Liver (tissue), 9 donors: ENCODE measurements around the gene CTXN3. TPM values are rescaled to one million over a fixed set of nuclear protein-coding genes. Genes with fewer than 3 reads are reported as not detected.

Experiments used
- DNase-seq: peaks from one replicate; pipeline ENCODE4 v3.0.0-alpha.2; 2017; ENCODE audit warnings: low spot score
- H3K27ac ChIP-seq, 2 donors: one replicate each; pipeline ENCODE4 v1.7.0; 2013; ENCODE audit warnings: inconsistent platforms in 2 of 2, low read length in 2 of 2, control low read depth in 1 of 2, low read depth in 1 of 2, mild to moderate bottlenecking in 1 of 2
- H3K27me3 ChIP-seq, 4 donors: one replicate each; pipeline versions ENCODE4 v1.6.1 to v1.7.0; 2013; ENCODE audit warnings: low read length in 3 of 4, inconsistent platforms in 1 of 4, mild to moderate bottlenecking in 1 of 4, moderate library complexity in 1 of 4; ENCODE audit not compliant: control insufficient read depth in 4 of 4, insufficient read depth in 4 of 4
- H3K36me3 ChIP-seq, 4 donors: one replicate each; pipeline versions ENCODE4 v1.6.1 to v1.7.0; 2013; ENCODE audit warnings: low read length in 3 of 4, mild to moderate bottlenecking in 3 of 4, low read depth in 1 of 4, moderate library complexity in 1 of 4; ENCODE audit not compliant: control insufficient read depth in 4 of 4, insufficient read depth in 3 of 4
- H3K4me1 ChIP-seq, 4 donors: one replicate each; pipeline versions ENCODE4 v1.6.1 to v1.7.0; 2013; ENCODE audit warnings: low read length in 3 of 4, mild to moderate bottlenecking in 3 of 4, moderate library complexity in 1 of 4; ENCODE audit not compliant: control insufficient read depth in 4 of 4, insufficient read depth in 4 of 4
- H3K4me3 ChIP-seq, 3 donors: one replicate each; pipeline versions ENCODE4 v1.6.1 to v1.7.0; 2013; ENCODE audit warnings: low read length in 3 of 3, control low read depth in 1 of 3, low read depth in 1 of 3, mild to moderate bottlenecking in 1 of 3
- H3K9ac ChIP-seq, 2 donors: one replicate each; pipeline ENCODE4 v1.7.0; 2013; ENCODE audit warnings: low read length in 2 of 2, mild to moderate bottlenecking in 2 of 2, moderate library complexity in 2 of 2, control low read depth in 1 of 2, low read depth in 1 of 2
- H3K9me3 ChIP-seq, 4 donors: one replicate each; pipeline versions ENCODE4 v1.6.1 to v1.7.0; 2013; ENCODE audit warnings: low read length in 3 of 4; ENCODE audit not compliant: control insufficient read depth in 4 of 4
- ATF3 ChIP-seq: IDR thresholded peaks from 2 replicates; pipeline ENCODE4 v1.6.1; 2016; ENCODE audit warnings: antibody characterized with exemption
- EGR1 ChIP-seq, 2 donors: IDR thresholded peaks; 2 replicates each; pipeline ENCODE4 v1.6.1; 2016 to 2018; ENCODE audit warnings: antibody characterized with exemption in 2 of 2, low read depth in 2 of 2
- FOXA1 ChIP-seq: IDR thresholded peaks from 2 replicates; pipeline ENCODE4 v1.6.1; 2016; ENCODE audit warnings: antibody characterized with exemption
- FOXA2 ChIP-seq: IDR thresholded peaks from 2 replicates; pipeline ENCODE4 v1.6.1; 2016; ENCODE audit warnings: antibody characterized with exemption
- GABPA ChIP-seq, 2 donors: IDR thresholded peaks in 1 of 2; conservative IDR thresholded peaks in 1 of 2; 2 replicates each; pipeline ENCODE4 v1.6.1; 2016; ENCODE audit warnings: antibody characterized with exemption in 2 of 2, mild to moderate bottlenecking in 1 of 2, moderate library complexity in 1 of 2
- HNF4A ChIP-seq, 2 donors: conservative IDR thresholded peaks; 2 replicates each; pipeline ENCODE4 v1.6.1; 2016; ENCODE audit warnings: antibody characterized with exemption in 2 of 2, mild to moderate bottlenecking in 2 of 2
- HNF4G ChIP-seq: IDR thresholded peaks from 2 replicates; pipeline ENCODE4 v1.6.1; 2016; ENCODE audit warnings: antibody characterized with exemption
- NR2F2 ChIP-seq: IDR thresholded peaks from 2 replicates; pipeline ENCODE4 v1.6.1; 2016; ENCODE audit warnings: antibody characterized with exemption
- RAD21 ChIP-seq, 2 donors: IDR thresholded peaks; 2 replicates each; pipeline ENCODE4 v1.6.1; 2016; ENCODE audit warnings: antibody characterized with exemption in 2 of 2, mild to moderate bottlenecking in 2 of 2
- REST ChIP-seq: IDR thresholded peaks from 2 replicates; pipeline ENCODE4 v1.6.1; 2016; ENCODE audit warnings: antibody characterized with exemption, mild to moderate bottlenecking
- RXRA ChIP-seq, 2 donors: IDR thresholded peaks; 2 replicates each; pipeline ENCODE4 v1.6.1; 2017 to 2018; ENCODE audit warnings: antibody characterized with exemption in 2 of 2, mild to moderate bottlenecking in 1 of 2
- SP1 ChIP-seq: IDR thresholded peaks from 2 replicates; pipeline ENCODE4 v1.6.1; 2018; ENCODE audit warnings: antibody characterized with exemption, mild to moderate bottlenecking
- WGBS: extraction: QIAGEN DNeasy Blood & Tissue Kit; methylation state at CpG from one replicate; pipeline ENCODE4 v1.1.7; 2013; 5-methylcytosine and 5-hydroxymethylcytosine counted together
- polyA plus RNA-seq, 2 donors: library from polyadenylated mRNA; stranded (reverse) in 1 of 2; unstranded in 1 of 2; fragments of 200-250 nt in 1 of 2; fragments of >200 nt in 1 of 2; fragmentation: Nextera tagmentation in 1 of 2; extraction: Ambion mirVana in 1 of 2; gene quantifications; one replicate each; pipeline versions ENCODE4 v1.2.1 to v1.2.3, GENCODE V29; 2013 to 2015
- total RNA-seq, 2 donors: library from RNA; depleted of rRNA; stranded (reverse); fragments of >200 nt; gene quantifications; one replicate each; pipeline ENCODE4 v1.2.3, GENCODE V29; 2014
- TF ChIP-seq, protein P1 (sequence below): IDR thresholded peaks from 2 replicates; pipeline ENCODE4 v1.6.1; 2016; ENCODE audit warnings: antibody characterized with exemption
- TF ChIP-seq, protein P2 (sequence below): IDR thresholded peaks from 2 replicates; pipeline ENCODE4 v1.6.1; 2016; ENCODE audit warnings: antibody characterized with exemption
- donor health status: healthy.
- donor health status: healthy.
- donor health status: healthy.
- donor health status: healthy.
- donor health status: healthy.

The CTXN3 gene
- total and polyA plus RNA-seq, 4 donors: not detected

DNA sequence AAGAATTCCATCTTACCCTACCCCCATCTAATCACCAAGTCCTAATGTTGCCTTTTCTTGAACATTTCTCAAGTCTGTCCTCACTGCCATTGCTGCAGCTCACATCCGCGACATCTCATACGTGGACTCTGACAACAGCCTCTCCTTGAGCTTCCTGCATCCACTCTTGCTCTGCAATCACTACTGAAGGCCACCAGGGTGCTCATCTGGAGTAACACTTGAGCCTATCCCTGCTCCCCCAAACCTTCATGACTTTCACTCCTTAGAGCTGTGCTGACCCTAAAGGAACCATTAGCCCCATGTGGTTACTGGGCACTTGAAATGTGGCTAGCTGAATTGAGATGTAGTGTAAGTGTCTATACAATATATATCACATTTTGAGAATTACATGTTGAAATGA, 46.4 kb upstream of the CTXN3 start:
- no peak overlapping the region for H3K9ac ChIP-seq
- no peak for TF ChIP-seq HNF4G
- TF ChIP-seq, protein P1, sequence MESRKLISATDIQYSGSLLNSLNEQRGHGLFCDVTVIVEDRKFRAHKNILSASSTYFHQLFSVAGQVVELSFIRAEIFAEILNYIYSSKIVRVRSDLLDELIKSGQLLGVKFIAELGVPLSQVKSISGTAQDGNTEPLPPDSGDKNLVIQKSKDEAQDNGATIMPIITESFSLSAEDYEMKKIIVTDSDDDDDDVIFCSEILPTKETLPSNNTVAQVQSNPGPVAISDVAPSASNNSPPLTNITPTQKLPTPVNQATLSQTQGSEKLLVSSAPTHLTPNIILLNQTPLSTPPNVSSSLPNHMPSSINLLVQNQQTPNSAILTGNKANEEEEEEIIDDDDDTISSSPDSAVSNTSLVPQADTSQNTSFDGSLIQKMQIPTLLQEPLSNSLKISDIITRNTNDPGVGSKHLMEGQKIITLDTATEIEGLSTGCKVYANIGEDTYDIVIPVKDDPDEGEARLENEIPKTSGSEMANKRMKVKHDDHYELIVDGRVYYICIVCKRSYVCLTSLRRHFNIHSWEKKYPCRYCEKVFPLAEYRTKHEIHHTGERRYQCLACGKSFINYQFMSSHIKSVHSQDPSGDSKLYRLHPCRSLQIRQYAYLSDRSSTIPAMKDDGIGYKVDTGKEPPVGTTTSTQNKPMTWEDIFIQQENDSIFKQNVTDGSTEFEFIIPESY: no peak
- TF ChIP-seq REST: no peak
- no peak for DNase-seq
- no peaks in the 10 kb centered on the region for H3K36me3 ChIP-seq
- H3K4me1 ChIP-seq: no peaks in the 10 kb centered on the region
- H3K9me3 ChIP-seq: no peaks in the 10 kb centered on the region
- 93% methylated on average over 3 of the region's 3 CpGs for WGBS
- H3K27ac ChIP-seq: no peak overlapping the region
- peaks cover 0 to 5% (median 0%) of the 10 kb centered on the region in 4 donors for H3K27me3 ChIP-seq
- H3K4me3 ChIP-seq: no peak overlapping the region

DNA sequence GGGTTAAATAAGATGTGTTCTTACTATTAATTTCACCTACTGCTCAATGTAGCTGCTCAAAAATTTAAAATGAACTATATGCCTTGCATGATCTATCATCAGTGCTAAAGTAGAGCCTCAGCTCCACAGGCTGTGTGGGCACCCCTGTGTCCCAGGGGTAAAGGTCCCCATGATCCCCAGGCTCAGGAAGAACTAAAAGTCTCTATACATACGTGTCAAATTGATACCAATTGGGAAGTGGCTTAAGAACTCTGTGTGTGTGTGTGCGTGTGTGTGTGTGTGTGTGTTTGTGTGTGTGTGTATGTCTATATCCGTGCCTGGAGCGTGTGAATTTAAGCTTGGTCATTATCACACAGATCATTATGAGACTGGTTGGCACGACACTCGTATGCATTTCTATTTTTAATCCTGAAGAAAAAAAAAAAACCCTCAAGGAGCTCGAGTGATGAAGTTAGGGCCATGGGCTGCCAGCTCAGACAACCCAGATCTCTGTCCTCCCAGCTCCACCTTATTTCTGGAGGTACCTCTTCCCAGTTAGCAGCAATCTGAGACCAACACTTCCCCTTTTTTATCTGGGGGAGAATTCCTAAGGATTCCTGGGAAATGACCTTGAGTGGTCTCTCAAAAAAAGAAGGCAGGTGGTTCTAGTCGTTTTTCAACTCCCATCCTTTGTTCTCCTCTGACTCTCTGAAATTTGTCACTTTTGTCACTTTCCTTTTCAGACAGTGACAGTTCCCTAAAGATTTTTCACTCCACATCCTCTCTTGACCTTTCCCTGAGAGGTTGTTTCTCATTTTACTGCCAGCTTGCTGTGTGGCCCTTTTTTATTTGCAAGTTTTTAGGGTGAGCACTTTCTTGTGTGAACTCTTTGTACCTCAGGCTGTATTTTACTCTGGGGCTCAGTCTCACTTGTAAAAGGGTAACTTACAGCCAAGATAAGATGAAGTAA, 45.7 kb upstream of the CTXN3 start:
- 55% methylated on average over 8 of the region's 8 CpGs for whole genome bisulfite sequencing
- TF ChIP-seq SP1 (no peak), RXRA (IDR thresholded peaks at IDR 0.05) (no peak), ATF3 (no peak), NR2F2 (no peak), HNF4A (conservative IDR thresholded peaks at IDR 0.05) (no peak), FOXA1 (no peak), GABPA (IDR thresholded peaks at IDR 0.05 in 1 of 2, conservative IDR thresholded peaks at IDR 0.05 in 1 of 2) (no peak), RAD21 (IDR thresholded peaks at IDR 0.05) (no peak), REST (no peak), FOXA2 (no peak), EGR1 (IDR thresholded peaks at IDR 0.05; ENCODE audit: low read depth in 2 of 2) (no peak)
- TF ChIP-seq, protein P1: no peak
- TF ChIP-seq, protein P2, sequence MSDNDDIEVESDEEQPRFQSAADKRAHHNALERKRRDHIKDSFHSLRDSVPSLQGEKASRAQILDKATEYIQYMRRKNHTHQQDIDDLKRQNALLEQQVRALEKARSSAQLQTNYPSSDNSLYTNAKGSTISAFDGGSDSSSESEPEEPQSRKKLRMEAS: no peak
- no peak overlapping the region for H3K4me3 ChIP-seq
- H3K36me3 ChIP-seq: no peaks in the 10 kb centered on the region
- no peak for DNase-seq
- no peaks in the 10 kb centered on the region for H3K9me3 ChIP-seq
- peaks cover 0 to 5% (median 0%) of the 10 kb centered on the region in 4 donors for H3K27me3 ChIP-seq
- H3K9ac ChIP-seq: no peak overlapping the region
- no peak overlapping the region for H3K27ac ChIP-seq
- no peaks in the 10 kb centered on the region for H3K4me1 ChIP-seq
